GM18499 (cell line): ENCODE measurements around the gene USP28.
A peak's percentile ranks its signal among the peaks of the same experiment; 100 is the strongest.
"Not testable (repeated sequence)": the region's sequence is repeated elsewhere in the genome, so short reads cannot be mapped to it uniquely, and the experiment has no call there.

Experiments
- ATAC-seq: cut with Tn5 transposase; IDR thresholded peaks from one replicate; pipeline ENCODE4 v1.9.1; 2021; ENCODE audit warnings: moderate number of reproducible peaks; ENCODE audit not compliant: insufficient read depth, unreplicated experiment

Gene USP28

DNA sequence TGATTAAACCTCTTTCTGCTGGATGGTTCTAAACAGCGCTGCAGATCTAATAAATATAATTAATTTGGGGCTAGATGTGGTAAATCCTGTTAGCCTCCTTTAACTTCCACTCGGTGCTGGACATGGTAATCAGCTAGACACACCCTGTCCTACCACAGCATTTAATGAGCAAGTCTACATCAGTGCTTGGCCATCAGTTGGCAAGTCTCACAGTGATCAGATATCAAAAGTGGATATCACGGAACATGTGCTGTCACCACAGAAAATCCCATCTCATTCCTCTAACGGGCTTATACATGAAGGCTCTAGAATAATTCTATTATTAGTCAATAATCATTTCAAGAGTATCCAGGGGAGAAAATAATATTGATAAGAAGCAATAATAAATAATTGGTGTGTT is 5.6 kb upstream of the USP28 start:
- no peak for ATAC-seq

DNA sequence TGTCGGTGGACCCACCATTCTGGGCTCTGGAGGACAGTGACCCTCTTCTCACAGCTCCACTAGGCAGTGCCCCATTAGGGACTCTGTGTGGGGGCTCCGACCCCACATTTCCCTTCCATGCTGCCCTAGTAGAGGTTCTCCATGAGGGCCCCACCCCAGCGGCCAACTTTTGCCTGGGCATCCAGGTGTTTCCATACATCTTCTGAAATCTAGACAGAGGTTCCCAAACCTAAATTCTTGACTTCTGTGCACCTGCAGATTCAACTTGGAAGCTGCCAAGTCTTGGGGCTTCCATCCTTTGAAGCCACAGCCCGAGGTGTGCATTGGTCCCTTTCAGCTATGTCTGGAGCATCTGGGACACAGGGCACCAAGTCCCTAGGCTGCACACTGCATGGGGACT is 4.1 kb upstream of the USP28 start:
- ATAC-seq, result not testable (repeated sequence)

DNA sequence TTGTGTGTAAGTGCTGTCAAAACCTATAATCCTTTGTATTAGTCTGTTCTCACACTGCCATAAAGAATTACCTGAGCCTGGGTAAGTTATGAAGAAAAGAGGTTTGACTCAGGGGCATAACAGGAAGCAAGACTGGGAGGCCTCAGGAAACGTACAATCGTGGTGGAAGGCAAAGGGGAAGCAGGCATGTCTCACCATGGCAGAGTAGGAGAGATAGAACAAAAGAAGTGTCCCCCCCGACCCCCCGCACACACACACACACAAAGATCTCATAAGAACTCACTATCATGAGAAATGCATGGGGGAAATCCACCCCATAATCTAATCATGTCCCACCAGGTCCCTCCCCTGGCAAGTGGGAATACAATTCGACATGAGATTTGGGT is 2.3 kb upstream of the USP28 start:
- ATAC-seq, result no peak

- ATAC-seq, result no peak
Observed at GRCh38 chr11:113876798-113877669, 1.7 kb upstream of the USP28 start.

DNA sequence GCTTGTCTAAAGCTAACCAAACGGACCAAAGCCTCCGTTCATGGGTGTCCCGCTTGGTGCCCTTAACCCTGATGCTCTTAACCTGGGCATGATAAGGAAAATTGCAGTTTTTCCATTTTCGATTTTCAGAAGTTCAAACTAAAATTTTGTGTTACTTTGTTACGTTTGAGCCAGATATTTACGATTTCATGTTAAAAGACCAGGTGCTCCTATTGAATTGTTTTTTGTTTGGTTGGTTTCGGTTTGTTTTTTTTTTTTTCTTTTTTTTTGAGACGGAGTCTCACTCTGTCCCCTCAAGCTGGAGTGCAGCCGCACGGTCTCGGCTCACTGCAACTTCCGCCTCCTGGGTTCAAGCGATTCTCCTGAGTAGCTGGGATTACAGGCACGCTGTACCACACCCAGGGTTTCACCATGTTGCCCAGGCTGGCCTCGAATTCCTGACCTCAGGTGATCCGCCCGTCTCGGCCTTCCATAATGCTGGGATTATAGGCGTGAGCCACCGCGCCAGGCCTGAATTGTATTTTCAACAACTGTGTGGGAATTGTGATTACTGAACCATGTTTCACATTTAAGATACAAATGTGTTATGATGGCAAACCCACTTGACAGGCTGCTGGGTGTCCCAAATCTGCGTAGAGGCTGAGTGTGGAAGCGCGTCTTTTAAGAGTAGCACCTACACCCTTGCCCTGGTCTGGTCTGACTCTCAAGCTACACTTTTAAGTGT is 864 bp upstream of the USP28 start:
- ATAC-seq, result no peak

- ATAC-seq, result peak; percentile 28
Observed at GRCh38 chr11:113874581-113875233, 665 bp downstream of the USP28 start.

- no peak for ATAC-seq
Observed at GRCh38 chr11:113874096-113874495, 1.3 kb downstream of the USP28 start.

DNA sequence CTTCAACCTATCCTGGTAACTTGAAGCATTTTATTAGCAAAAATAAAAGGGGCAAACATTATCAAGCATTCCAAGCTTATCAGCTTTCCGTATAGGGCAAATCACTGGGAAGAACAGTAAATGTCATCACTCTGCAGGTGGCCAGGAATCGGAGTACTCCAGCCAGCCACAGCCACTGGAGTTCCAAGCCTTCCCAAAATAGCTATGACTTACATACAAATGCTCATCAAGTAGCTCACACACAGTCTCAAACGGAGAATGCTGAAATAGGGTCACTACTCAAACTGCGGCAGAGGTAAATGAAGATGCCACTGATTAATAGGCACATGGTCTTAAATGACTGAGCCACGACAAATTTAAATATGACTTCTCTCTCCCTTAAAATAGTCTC is 2.1 kb downstream of the USP28 start:
- ATAC-seq, result no peak

GRCh38 chr11:113871336-113871735 is 4.0 kb downstream of the USP28 start:
- no peak for ATAC-seq

DNA sequence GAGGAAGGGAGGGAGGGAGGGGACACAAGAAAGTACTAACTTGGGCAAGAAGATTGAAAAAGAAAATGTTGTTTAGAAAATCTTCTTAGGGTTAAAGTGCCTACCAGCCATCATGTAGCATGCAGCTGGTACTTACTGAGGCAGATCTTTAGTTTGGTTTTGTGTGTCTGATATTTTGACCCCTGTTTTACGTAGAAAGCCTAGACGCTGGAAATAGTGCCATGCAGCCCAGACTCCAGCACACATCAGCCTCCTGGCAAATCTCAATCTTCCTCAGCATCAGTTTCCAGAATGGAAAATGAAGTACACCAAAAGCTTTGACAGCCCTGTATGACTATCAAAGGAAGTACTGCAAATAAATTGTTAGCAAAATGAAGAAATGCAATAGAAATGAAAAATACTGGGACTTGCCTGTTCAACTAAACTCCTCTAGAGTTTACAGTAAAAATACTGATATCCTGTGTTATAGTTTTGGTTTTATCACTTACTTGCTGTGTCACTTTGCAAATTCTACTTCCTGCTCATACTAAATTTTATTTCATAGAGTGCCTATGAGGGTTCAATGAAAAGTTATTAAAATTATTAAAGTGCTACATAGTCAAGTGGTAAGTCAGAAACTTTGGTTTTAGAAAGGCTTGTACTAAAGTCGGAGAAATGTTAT is 7.4 kb downstream of the USP28 start:
- ATAC-seq, result no peak

DNA sequence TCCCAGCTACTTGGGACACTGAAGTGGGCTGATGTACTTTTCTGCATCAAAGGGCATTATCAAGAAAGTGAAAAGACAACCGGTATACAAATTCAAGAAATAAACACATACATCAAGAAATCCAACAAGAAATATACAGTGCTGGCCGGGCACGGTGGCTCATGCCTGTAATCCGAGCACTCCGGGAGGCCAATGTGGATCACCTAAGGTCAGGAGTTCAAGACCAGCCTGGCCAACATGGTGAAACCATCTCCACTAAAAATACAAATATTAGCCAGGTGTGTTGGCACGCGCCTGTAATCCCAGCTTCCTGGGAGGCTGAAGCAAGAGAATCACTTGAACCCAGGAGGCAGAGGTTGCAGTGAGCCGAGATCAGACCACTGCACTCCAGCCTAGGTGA is 9.5 kb downstream of the USP28 start:
- ATAC-seq, result no peak

- ATAC-seq, result no peak
Observed at GRCh38 chr11:113864410-113864809, 11.0 kb downstream of the USP28 start.

GRCh38 chr11:113862435-113862834 is 12.9 kb downstream of the USP28 start:
- ATAC-seq, result no peak

- no peak for ATAC-seq
Observed at GRCh38 chr11:113859665-113860064, 15.7 kb downstream of the USP28 start.

DNA sequence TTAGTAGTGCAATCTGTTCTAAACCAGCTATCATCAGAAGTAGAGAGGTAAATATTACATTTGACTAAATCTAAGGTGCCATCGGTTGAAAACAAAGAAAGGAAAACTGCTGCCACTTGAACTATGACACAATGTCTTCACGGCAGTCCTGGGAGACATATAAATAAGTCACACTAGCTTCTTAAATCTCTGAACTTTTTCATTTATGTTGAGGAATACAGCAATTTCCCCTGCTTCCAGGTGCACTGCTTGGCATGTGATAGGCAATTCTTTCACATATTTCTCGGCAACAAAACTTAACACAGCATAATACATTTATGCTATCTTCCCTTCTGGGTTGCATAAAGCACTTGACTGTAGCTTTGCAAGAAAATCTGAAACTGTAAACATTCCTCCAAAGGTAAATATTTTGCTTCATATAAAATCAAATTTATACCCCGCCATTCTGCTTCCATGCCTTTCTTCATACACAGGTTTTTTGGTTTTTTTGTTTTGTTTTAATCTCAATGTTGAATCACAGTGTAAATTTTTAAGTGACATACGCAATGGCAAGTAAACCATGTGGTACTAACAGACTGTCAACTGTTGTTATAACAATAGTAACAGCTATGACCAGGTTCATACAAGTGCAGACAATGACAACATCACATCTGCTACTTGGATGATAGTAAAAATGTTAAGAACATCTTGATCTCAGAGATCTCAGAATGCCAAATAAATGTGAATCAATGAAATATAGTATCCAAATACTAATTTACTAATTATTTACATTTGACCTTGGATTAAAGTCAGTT is 18.2 kb downstream of the USP28 start:
- no peak for ATAC-seq

DNA sequence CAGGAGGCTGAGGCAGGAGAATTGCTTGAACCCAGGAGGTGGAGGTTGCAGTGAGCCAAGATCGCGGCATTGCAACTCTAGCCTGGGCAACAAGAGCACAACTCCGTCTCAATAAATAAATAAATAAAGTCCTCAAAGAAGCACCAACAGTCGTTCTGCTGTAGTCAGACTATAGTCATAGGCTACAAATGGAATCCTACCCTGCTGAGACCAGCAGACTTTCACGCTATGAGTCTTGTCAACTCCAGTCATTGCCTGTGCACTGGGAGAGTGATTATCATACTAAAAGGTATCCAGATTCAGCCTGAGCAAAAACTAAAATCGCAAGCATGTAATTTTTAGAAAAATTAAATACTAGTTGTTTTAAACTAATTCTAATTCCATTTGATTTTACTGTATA is 19.6 kb downstream of the USP28 start:
- ATAC-seq, result no peak

DNA sequence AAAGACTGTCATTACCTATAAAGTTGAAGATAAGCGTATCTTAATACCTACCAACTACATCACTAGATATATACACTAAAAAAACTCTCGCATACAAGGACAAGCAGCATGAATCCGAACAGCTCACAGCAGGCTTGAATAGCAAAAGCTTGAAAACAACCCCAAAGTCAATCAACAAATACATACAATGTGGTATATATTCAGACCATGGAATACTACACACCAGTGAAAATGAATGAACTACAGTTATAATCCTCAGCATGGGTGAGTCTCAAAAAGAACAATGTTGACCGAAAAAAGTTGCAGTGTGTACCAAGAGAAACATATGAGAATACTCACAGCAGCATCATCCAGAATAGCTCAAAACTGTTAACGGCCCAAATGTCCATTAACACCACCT is 25.2 kb downstream of the USP28 start:
- ATAC-seq, result no peak

- ATAC-seq, result no peak
Observed at GRCh38 chr11:113849713-113850112, 25.7 kb downstream of the USP28 start.

GRCh38 chr11:113847580-113847979 is 27.8 kb downstream of the USP28 start:
- no peak for ATAC-seq

DNA sequence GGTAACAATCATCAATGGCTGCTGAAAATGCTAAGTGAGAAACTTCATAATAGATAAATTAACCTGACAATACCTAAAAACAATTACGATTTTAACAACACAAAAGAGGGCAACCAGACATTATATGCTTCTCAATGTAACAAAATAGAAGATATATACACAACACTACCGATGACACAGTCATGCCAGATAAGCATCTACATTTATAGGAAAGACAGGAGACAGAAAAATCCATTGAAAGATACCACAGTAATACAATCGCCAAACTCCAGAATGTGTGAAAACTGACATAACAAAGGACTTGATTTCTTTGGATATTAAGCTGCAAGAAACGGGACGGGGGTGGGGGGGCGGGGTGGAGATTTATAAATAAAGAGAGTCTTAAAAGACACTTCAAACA is 28.3 kb downstream of the USP28 start:
- no peak for ATAC-seq
